ENCODE results near the gene HERPUD1. TPM values are rescaled to one million over a fixed set of nuclear protein-coding genes. Genes with fewer than 3 reads are reported as not detected.

The HERPUD1 gene
- total and polyA plus RNA-seq, 2 of the 8 experiments (the other 6 are each of a cell fraction or from before 2014, with no cell fraction given) = 23.3 to 34.7 TPM

GRCh38 chr16:56936491-56936890 lies 4.5 kb downstream of the HERPUD1 start:
- no peak overlapping the region for H3K4ac ChIP-seq (replicated peaks; ENCODE audit: insufficient read length, low read depth, low read length)
- H2BK15ac ChIP-seq (ENCODE audit: low read length) = no peak overlapping the region
- peaks cover 4 to 10% of the 10 kb centered on the region in 2 experiments for H4K20me1 ChIP-seq (replicated peaks in 1 of 2; ENCODE audit: control insufficient read depth in 1 of 2, insufficient read depth in 2 of 2, low read length in 2 of 2)
- H2AFZ ChIP-seq (ENCODE audit: low read length) = no peak overlapping the region
- H3K27ac ChIP-seq (ENCODE audit: low read depth, low read length) = no peak overlapping the region
- CTCF ChIA-PET (ENCODE audit: partially characterized antibody) = interaction anchor here (1.2 to 1.9 kb wide), 2 partner anchors 27 to 69 kb away, joined by 3 to 5 read pairs; no protein-coding TSS in a partner anchor
- H3K56ac ChIP-seq (replicated peaks; ENCODE audit: insufficient read length, low read depth, low read length) = no peak overlapping the region
- no peak overlapping the region for H4K91ac ChIP-seq (replicated peaks; ENCODE audit: insufficient read length, low read length)
- peaks cover 0 to 32% of the 10 kb centered on the region in 2 experiments; a peak in 2 of 4 replicates for H3K79me2 ChIP-seq (ENCODE audit: control insufficient read depth in 1 of 2, insufficient read depth in 2 of 2, low read length in 2 of 2)
- no peak overlapping the region for H3K18ac ChIP-seq (ENCODE audit: extremely low read depth, low read length)
- no peaks in the 10 kb centered on the region for H3K27me3 ChIP-seq (replicated peaks in 1 of 4; ENCODE audit: control insufficient read depth in 3 of 4, extremely low read depth in 1 of 4, insufficient read depth in 3 of 4, low read length in 3 of 4)
- H3K9me3 ChIP-seq (ENCODE audit: insufficient read depth in 2 of 2, low read depth in 1 of 2, low read length in 1 of 2) = no peaks in the 10 kb centered on the region
- FAIRE-seq (no peak), DNase-seq (ENCODE audit: low read depth in 1 of 2, low spot score in 2 of 2) (no peak)
- 91% methylated on average over 5 of the region's 5 CpGs; no CpG with 5 or more reads in 1 of the 2 experiments for WGBS, 2 experiments (ENCODE audit: extremely low coverage in 1 of 2, insufficient coverage in 1 of 2, insufficient read length in 1 of 2, insufficient replicate concordance in 2 of 2, low coverage in 1 of 2, low lambda C conversion rate in 2 of 2, missing lambda C conversion rate in 1 of 2)
- peaks cover 2 to 6% (median 4%) of the 10 kb centered on the region in 4 experiments; a peak in 6 of 7 replicates for H3K4me1 ChIP-seq (replicated peaks in 1 of 4; ENCODE audit: control insufficient read depth in 3 of 4, insufficient read depth in 4 of 4, low read length in 3 of 4)
- no peak overlapping the region for H4K5ac ChIP-seq (ENCODE audit: insufficient read length, low read depth, low read length)
- H2BK20ac ChIP-seq (ENCODE audit: low read length) = no peak overlapping the region
- POLR2A ChIA-PET (ENCODE audit: partially characterized antibody) = interaction anchor here (0.7 to 11.4 kb wide), 5 partner anchors 8 to 48 kb away, joined by 3 to 125 read pairs (median 6); no protein-coding TSS in a partner anchor
- H2BK5ac ChIP-seq (ENCODE audit: low read depth, low read length) = no peak overlapping the region
- H4K8ac ChIP-seq (ENCODE audit: extremely low read depth, insufficient read depth, low read length) = no peak overlapping the region
- no peak overlapping the region for H3K23ac ChIP-seq (ENCODE audit: insufficient read length)
- no peak overlapping the region for H3K4me2 ChIP-seq (ENCODE audit: insufficient read depth in 1 of 2, low read depth in 2 of 2, low read length in 2 of 2)
- H3K23me2 ChIP-seq (ENCODE audit: low read depth, low read length) = peaks cover 5% of the 10 kb centered on the region; the same call in 1 of the 2 replicates
- no peak for TF ChIP-seq JUND (IDR thresholded peaks at IDR 0.05; ENCODE audit: low read length)
- no peak for TF ChIP-seq SIN3A (conservative IDR thresholded peaks at IDR 0.05 in 1 of 2, IDR thresholded peaks at IDR 0.05 in 1 of 2; ENCODE audit: low read depth in 1 of 2, low read length in 2 of 2)
- no peak for TF ChIP-seq JUN (IDR thresholded peaks at IDR 0.05; ENCODE audit: low read depth, low read length)
- no peak for TF ChIP-seq KDM1A (IDR thresholded peaks at IDR 0.05; ENCODE audit: borderline replicate concordance, low read length)
- TF ChIP-seq RXRA (IDR thresholded peaks at IDR 0.05; ENCODE audit: insufficient read depth, low read depth, low read length) = no peak
- no peak for TF ChIP-seq TAF1 (IDR thresholded peaks at IDR 0.05; ENCODE audit: low read depth, low read length)
- TF ChIP-seq TBP (IDR thresholded peaks at IDR 0.05; ENCODE audit: low read depth, low read length) = no peak
- TF ChIP-seq HDAC2 (IDR thresholded peaks at IDR 0.05; ENCODE audit: borderline replicate concordance in 1 of 2, low read depth in 2 of 2, low read length in 2 of 2) = no peak
- TF ChIP-seq CHD1 (IDR thresholded peaks at IDR 0.05; ENCODE audit: low read depth, low read length) = no peak
- TF ChIP-seq NRF1 (IDR thresholded peaks at IDR 0.05; ENCODE audit: low read depth, low read length) = no peak
- no peak for TF ChIP-seq BACH1 (IDR thresholded peaks at IDR 0.05; ENCODE audit: low read length)
- H3K79me1 ChIP-seq (ENCODE audit: low read depth, low read length) = no peaks in the 10 kb centered on the region
- peaks cover 13 to 63% (median 48%) of the 10 kb centered on the region in 4 experiments for H3K36me3 ChIP-seq (ENCODE audit: control insufficient read depth in 2 of 4, insufficient read depth in 4 of 4, low read length in 3 of 4)
- H3K14ac ChIP-seq (ENCODE audit: insufficient read length) = no peak overlapping the region
- H2AK5ac ChIP-seq (ENCODE audit: low read depth, low read length) = no peak overlapping the region
- no peak overlapping the region for H3K9ac ChIP-seq (replicated peaks in 1 of 4; ENCODE audit: extremely low read depth in 1 of 4, low read depth in 3 of 4, low read length in 3 of 4)
- H3K4me3 ChIP-seq (ENCODE audit: extremely low read depth in 1 of 4, insufficient read depth in 2 of 4, low read depth in 3 of 4, low read length in 4 of 4) = no peak overlapping the region
- no peak overlapping the region for H2BK120ac ChIP-seq (replicated peaks; ENCODE audit: low read depth, low read length)
- H2BK12ac ChIP-seq (ENCODE audit: low read depth, low read length) = no peak overlapping the region
